ENCODE data around the gene PTP4A2.

Gene PTP4A2

DNA sequence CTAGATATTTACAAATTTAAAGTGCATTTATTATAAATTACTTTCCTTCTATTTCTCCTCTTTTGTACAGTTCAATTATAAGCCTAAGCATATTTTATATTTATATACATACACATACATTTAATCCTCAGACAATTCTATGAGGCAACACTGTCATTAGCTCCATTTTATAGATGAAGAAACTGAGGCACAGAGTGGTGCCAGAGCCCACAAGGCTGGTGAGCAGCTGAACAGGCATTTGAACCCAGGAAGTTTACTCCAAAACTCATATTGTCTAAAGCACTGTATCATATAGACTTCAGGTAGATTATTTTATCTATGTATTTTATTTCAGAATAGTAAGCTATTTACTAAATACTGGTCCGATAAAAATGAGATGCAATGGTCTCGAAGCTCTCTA lies 52.3 kb downstream of the PTP4A2 start:
- no peak for DNase-seq (ENCODE audit: low spot score)

DNA sequence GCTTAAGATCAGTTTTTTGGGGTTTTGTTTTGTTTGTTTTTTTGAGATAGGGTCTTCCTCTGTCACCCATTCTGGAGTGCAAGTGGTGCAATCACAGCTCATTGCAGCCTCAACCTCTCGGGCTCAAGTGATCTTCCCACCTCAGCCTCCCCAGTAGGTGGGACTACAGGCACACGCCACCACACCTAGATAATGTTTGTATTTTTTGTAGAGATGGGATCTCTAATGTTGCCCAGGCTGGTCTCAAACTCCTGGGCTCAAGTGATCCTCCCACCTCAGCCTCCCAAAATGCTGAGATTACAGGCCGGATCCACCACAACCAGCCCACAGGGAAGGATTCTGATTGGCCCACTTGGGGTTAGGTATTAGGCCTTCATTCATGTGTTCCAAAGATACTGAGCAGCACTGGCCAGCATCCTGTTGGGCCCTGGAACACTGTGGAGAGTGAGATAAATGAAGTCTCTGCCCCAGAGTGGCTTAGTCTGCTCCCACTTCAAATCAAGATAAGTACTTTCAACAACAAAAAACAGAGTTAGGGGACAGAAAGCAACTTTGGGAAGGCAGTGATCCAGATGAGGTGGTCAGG lies 54.7 kb downstream of the PTP4A2 start:
- no peak for DNase-seq (ENCODE audit: low spot score)

DNA sequence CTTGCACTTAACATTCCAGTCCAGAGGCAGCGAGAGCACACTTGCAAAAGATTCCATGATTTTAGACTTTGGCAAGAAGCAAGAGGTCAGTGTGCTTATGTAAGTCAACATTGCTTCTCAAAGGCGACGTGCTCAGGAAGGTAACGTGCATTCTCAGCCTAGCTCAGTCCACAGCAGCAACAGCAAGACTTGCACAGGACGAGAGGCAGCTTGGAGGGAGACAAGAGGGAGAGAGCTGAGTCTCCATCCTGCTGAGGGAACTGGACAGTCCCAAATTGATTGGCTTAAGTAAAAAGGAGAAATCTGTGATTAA lies 56.5 kb downstream of the PTP4A2 start:
- no peak for DNase-seq (ENCODE audit: low spot score)

DNA sequence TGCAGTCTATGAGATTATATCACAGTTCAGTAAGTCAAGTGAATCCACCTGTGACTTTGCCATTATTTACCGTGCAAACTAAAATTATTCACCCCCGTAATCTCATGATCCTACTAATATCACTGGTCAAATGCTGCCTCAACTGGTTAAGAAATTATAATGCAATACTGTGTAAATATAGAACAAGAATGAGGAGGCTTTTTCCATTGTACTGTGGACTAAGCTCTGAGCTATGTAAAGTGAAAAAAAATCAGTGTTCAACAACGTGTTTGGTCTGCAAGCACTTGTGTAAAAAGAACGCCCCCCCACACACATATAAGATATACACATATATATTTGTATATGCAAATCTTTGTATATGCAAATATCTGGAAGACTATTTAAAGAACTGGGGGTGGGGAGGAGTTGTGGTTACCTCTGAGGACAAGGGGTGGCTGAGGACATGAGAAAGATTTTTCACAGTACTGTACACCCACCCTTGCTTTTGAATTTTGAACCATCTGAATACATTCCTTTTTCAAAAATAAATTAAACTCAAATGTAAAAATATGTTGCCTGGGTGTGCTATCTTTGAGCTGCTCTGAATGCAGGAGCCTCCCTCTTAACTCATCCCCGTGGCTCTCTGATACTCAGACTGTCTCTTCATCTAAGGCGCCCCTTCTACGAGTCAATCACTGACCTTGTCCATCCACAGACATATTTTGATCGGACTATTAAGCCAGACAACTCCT lies 57.0 kb downstream of the PTP4A2 start:
- no peak for DNase-seq (ENCODE audit: low spot score)

DNA sequence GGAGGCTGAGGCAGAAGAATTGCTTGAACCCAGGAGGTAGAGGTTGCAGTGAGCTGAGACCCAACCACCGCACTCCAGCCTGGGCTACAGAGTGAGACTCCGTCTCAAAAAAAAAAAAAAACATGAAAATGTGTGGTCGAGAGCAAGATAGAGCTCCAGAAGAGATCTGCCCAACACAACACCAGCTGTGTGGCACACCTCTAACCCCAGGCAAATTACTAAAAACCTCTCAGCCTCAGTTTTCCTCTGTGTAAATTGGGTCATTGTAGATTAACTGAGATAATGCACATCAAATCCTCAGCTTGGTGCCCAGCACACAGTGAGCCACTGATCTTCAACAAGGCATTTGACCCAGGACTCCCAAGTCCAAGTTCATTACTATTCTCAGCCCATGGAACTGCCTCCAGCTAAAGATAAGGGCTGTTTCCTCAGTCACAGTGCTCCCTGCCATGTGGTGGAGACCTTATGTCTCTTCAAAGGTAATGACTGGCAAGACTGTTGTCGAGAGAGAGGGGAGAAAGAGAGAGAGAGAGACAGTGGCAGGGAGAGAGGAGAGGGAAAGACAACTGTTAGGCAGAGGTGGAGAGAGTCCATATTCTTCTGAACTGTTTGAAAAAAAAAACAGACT lies 58.1 kb downstream of the PTP4A2 start:
- DNase-seq (ENCODE audit: low spot score), result no peak

DNA sequence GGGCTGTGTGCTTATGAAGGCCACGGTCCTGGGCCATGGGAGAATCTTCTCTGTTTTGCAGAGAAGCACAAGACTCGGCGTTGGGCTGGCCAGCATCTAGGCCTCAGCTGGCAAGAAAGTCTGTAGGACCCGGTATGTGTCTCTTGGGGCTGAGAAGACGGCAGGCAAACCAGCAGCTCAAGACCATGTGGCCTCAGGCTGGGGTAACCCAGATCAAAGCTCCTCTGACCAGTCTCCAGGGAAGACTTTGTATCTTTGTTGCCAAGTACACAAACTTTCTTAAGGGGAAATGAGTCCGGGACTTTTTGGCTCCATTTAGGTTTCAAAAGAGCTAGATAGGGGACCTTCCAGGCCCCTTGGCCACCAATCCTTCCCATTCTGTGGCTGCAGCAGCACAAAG lies 60.1 kb downstream of the PTP4A2 start:
- no peak for DNase-seq (ENCODE audit: low spot score)

DNA sequence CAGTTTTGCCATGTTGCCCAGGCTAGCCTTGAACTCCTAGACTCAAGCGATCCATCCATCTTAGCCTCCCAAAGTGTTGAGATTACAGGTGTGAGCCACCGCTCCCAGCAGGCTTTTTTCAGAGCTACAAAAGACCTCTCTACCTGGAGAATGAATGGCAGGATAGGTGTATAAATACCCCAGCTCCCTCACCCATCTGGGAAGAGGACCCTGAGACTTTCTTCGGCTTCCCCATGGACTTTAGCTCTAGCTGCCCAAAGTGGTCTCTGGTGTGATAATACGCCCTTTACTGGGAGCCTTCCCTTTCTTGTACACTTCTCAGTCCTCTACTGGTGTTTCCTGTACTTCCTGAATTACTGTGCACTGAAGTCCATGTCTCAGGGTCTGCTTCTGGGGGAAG lies 60.6 kb downstream of the PTP4A2 start:
- no peak for DNase-seq (ENCODE audit: low spot score)

DNA sequence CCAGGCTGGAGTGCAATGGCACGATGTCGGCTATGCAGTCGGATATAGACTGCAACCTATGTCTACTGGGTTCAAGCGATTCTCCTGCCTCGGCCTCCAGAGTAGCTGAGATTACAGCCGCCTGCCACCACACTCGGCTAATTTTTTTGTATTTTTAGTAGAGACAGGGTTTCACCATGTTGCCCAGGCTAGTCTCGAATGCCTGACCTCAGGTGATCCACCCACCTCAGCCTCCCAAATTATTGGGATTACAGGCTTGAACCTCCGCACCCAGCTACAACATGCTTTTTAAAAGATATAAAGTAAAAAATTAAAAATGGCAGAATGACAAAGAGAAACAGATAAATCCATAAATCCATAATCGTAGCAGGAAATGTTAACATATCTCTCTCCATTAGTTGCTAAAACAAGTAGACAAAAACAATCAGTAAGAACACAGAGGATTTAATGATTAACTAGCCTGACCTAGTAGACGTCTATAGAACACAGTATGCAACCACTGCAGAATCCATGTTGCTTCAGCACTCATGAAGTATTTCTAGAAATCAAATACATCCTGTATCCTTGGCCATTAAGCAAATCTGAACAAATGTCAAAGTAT lies 62.4 kb downstream of the PTP4A2 start:
- DNase-seq (ENCODE audit: low spot score), result no peak

DNA sequence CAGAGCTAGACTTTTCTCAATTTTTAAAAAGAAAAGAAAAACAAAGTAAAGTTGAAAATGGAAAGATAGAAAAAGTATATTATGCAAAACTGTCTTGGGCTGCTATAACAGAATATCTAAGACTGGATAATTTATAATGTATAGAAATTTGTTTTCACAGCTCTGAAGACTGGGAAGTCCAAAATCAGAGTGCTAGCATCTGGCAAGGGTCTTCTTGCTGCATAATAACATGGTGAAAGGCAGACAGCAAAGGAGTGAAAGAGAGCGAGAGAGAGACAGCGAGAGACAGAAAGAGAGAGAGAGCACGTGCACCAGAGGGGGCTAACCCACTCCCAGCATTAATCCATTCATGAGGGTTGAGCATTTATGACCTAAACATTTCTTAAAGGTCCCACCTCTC lies 63.2 kb downstream of the PTP4A2 start:
- DNase-seq (ENCODE audit: low spot score), result no peak

DNA sequence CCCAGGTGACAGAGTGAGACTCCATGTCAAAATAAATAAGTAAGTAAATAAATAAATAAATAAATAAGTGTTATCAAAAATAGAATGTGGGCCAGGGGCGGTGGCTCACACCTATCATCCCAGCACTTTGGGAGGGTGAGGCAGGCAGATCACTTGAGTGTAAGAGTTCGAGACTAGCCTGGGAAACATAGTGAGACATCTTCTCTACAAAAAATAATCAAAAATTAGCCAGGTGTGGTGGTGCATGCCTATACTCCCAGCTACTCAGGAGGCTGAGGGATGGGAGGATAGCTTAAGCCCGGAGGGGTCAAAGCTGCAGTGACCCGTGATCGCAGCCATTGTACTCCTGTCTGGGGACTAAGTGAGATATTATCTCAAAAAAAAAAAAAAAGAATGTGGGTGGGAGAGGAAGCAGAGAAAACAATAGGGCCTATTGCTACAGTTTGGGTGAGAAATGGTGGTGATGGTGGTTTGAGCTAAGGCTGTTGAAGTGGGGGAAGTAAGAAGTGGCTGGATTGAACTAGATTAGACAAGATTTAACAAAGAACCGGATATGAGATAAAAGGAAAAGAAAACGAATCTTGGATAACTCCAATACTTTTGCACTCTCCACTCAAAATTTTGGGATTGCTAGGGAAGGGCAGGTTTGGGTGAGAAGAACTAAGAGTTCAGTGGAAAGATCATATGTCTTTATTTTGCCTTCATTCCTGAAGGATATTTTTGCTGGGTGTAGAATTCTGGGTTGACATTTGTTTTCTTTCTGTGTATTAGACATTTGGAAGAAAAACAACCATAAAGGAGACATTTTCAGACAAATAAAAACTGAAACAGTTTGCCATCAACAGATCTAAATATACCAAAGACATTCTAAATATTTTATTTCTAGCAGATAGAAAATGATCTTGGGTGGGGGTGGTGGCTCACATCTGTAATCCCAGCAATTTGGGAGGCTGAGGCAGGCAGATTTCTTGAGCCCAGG lies 65.2 kb downstream of the PTP4A2 start:
- no peak for DNase-seq (ENCODE audit: low spot score)

DNA sequence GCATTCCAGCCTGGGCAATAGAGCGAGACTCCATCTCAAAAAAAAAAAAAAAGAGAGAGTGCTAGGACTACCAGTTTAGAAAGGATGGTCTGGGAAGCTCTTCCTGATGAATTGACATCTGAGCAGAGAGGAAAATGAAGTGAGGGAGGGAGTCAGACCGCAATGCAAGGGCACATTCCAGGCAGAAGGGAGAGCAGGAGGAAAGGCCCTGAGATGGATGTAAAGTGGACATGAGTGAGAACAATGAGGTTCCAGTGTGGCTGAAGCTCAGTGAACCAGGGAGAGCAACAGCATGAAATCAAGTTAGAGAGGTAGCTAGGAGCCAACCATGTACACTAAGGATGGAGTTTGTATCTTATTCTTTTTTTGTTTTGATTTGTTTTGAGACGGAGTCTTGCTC lies 66.5 kb downstream of the PTP4A2 start:
- no peak for DNase-seq (ENCODE audit: low spot score)

DNA sequence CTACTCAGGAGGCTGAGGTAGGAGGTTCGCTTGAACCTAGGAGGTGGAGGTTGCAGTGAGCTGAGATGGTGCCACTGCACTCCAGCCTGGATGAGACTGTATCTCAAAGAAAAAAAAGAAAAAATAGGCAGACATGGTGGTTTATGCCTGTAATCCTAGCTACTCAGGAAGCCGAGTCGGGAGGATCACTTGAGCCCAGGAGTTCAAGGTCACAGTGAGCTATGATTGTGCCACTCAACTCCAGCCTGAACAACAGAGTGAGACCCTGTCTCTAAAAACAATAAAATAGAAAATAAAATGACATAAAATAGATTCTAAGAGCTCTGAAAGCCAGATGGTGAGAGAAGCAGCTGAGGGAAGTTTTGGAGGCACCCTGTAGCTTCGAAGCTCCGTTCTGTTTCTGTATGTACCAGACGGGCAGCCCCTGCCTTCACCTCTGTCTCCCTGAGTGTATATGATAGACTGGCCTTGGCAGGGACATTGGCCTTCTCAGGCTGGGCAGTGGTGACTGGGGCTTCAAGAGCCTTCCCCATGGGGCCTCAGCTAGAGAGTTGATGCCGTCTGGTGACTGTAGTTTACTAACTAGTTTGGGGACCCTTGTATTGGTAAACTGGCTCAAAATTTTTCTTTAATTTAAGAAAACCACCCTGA lies 68.0 kb downstream of the PTP4A2 start:
- DNase-seq (ENCODE audit: low spot score), result no peak

DNA sequence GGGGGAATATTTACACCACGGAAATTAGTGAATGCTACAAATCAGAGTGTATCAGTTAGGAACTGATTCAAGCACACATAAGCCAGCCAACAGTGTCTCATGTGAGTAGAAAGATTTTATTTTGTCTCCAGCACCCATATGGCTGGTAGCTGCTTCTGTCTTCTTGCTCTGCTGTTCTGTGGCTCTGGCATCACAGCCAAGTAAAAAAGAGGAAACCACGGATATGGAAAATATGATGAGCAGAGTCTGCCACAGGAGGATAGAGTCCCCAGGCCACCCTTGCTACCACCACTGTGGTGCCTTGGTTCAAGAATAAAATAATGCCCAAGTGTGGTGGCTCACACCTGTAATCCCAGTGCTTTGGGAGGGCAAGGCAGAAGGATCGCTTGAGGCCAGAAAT lies 68.7 kb downstream of the PTP4A2 start:
- no peak for DNase-seq (ENCODE audit: low spot score)

DNA sequence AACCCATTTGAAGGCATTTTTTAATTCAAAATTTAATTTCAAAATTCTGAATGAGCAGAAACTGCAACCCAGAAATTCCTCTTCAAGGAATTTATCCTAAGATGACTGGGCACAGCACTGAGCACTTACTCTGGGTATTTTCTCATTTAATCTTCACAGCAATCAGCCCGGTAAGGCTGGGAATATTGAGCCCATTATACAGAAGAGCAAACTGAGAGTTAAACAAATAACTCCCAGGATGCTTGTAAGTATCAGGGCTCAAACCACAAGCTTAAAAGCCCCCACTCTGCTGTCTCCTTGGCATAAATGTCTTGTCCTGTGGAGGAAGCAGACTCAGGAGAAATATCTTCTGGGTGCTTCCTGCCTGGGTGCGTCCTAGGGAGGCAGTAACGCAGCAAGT lies 69.3 kb downstream of the PTP4A2 start:
- no peak for DNase-seq (ENCODE audit: low spot score)

DNA sequence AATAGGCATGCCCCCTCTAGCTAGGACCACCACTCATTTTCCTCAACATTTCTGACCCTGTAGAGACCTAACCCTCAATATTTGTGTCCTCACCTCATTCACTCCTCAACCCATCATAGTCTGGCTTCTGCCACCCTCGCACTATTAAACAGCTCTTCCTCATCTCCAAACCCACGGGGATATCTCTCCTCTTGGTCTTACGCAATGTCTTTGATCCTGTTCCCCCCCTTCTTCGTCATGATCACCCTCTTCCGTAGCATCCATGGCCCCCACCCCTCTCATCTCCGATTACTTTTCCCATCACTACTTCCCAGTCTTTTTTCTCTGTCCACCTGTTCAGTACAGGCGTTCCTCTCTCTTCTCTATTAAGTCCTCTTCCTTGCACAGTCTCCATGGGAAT lies 70.6 kb downstream of the PTP4A2 start:
- DNase-seq (ENCODE audit: low spot score), result no peak

DNA sequence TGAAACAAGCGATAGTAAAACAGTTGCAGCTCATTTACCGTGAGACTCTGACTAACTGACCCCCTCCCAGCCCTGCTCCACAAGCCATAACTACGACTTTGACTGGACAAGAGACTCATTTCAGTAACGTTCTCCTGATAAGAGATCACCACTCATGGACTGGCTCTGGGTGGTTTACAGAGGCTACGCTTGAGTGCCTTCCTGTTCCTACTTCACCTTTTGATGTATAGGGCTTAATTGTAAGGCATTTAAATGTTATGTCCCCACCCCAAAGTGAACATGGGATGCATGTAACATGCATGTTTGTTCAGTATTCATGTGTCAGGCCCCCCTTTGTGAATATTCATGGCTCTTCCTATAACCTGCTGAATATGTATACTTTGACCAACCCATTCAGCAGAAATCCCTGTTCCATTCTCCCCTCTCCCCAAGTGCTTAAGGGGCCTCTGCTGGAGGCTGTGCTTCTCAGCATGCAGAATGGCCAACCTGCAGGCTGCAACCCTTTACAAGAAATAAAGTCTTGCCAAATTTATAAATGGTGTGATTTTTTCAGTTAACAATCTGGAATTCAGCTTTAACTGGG lies 71.6 kb downstream of the PTP4A2 start:
- no peak for DNase-seq (ENCODE audit: low spot score)

DNA sequence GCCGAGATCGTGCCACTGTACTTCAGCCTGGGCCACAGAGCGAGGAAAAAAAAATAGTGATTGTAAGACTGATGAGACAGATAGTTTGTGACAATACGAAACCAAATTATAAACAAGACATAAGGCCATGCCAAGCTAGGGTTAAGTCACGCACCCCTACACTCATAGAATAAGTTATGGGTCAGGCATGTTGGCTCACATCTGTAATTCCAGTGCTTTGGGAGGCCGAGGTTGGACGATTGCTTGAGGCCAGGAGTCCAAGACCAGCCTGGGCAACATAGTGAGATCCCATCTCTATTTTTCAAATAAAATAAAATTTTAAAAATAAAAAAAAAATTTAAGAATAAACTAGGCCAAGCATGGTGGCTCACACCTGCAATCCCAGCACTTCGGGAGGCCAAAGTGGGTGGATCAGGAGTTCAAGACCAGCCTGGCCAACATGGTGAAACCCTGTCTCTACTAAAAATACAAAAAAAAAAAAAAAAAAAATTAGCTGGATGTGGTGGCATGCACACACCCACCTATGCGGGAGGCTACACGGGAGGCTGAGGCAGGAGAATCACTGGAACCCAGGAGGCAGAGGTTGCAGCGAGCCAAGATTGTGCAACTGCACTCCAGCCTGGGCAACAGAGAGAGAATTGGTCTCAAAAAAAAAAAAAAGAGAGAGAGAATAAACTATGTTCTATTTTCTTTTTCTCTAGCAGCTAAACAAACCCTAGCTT lies 72.3 kb downstream of the PTP4A2 start:
- DNase-seq (ENCODE audit: low spot score), result no peak

DNA sequence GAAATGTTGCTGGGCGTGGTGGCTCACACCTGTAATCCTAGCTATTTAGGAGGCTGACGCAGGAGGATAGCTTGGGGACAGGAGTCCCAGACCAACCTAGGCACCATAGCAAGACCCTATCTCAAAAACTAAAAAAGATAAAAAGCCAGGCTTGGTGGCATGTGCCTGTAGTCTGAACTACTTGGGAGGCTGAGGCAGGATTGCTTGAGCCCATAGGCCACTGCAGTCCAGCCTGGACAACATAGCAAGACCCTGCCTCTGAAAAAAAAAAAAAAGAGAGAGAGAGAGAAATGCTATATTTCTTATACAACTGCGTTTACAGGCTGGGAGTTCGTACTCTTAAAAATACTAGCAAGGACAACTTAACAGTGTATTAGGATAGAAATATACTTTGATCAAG lies 76.1 kb downstream of the PTP4A2 start:
- no peak for DNase-seq (ENCODE audit: low spot score)

DNA sequence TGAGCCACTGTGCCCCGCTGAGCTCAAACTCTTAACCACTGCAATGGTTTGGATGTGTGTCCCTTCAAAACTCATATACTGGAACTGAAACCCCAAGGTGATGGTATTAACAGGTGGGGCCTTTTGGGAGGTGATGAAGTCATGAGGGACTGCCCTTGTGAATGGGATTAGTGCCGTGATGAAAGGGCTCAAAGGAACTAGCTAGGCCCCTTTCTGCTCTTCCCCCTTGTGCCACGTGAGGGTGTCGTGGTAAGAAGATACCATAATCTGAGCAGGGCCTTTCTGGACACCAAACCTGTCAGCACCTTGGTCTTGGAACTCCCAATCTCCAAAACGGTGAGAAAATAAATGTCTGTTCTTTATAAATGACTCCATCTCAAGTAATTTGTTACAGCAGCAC lies 76.8 kb downstream of the PTP4A2 start:
- DNase-seq (ENCODE audit: low spot score), result no peak

DNA sequence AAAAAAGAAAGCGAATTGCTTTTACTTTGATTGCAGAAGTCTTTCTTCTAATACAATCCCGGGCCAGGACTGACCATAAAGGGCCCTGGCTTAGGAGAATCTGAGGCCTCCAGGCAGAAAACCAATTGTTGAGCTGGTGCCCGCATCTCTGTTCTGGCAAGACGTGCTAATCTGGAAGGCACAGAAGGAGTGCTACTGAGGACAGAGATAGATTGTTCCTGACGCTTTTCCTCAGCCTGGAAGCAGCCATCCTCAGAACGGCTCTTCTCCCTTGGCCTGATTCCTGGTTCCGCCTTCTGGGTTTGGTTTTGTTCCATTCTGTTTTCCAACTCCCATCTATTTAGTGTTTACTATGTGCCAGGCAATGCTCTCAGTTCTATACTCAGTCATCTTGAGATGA lies 77.6 kb downstream of the PTP4A2 start:
- peak; percentile 39 for DNase-seq (ENCODE audit: low spot score)

DNA sequence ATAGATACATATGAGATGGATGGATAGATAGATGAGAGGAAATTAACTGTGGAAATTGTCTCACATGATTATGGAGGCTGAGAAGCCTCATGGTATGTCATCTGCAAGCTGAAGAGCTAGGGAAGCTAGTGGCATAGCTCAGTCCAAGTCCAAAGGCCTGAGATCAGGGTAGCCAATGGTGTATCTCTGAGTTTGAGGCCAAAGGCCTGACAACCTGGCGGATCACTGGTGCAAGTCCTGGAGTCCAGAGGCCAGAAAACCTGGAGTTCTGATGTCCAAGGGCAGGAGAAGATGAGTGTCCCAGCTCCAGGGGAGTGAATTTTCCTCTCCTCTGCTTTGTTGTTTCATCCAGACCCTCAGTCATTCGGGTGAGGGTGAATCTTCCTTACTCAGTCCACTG lies 78.4 kb downstream of the PTP4A2 start:
- DNase-seq (ENCODE audit: low spot score), result no peak

Measured in globus pallidus (tissue), 1 donor.